Lower leg skin (tissue), 3 donors: ENCODE data around the gene SHROOM1.

Experiments used
- POLR2A ChIP-seq, 2 donors: fragments of 450-650 bp; IDR thresholded peaks; one replicate each; pipeline ENCODE4 v1.6.1; 2016 to 2017; ENCODE audit warnings: antibody characterized with exemption in 2 of 2, mild to moderate bottlenecking in 1 of 2, moderate library complexity in 1 of 2
- TF ChIP-seq, protein P1 (sequence below), 3 donors: fragments of 450-650 bp; IDR thresholded peaks; one replicate each; pipeline ENCODE4 v1.5.1; 2016; ENCODE audit warnings: antibody characterized with exemption in 3 of 3, mild to moderate bottlenecking in 3 of 3, moderate library complexity in 2 of 3

DNA sequence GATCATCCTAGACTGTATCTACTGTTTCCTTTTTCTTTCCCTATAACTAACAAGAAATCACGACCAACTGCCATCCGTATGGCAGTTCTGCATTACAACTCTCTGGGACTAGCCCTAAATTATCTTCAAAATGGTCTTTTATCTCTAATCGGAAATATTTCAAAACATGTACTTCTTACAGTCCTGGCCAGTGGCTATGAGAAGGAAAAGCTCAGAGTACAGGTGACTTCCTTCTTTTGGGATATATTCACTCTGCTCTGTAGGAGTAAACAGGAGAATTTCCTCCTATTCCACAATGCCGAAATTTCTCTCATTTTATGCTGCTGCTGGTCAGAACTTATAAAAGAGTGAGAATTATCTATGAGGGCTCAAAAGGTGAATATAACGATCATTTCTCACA, 51.6 kb downstream of the SHROOM1 start:
- TF ChIP-seq, protein P1, sequence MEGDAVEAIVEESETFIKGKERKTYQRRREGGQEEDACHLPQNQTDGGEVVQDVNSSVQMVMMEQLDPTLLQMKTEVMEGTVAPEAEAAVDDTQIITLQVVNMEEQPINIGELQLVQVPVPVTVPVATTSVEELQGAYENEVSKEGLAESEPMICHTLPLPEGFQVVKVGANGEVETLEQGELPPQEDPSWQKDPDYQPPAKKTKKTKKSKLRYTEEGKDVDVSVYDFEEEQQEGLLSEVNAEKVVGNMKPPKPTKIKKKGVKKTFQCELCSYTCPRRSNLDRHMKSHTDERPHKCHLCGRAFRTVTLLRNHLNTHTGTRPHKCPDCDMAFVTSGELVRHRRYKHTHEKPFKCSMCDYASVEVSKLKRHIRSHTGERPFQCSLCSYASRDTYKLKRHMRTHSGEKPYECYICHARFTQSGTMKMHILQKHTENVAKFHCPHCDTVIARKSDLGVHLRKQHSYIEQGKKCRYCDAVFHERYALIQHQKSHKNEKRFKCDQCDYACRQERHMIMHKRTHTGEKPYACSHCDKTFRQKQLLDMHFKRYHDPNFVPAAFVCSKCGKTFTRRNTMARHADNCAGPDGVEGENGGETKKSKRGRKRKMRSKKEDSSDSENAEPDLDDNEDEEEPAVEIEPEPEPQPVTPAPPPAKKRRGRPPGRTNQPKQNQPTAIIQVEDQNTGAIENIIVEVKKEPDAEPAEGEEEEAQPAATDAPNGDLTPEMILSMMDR (IDR thresholded peaks at IDR 0.05), result no peak
- no peak for TF ChIP-seq POLR2A (IDR thresholded peaks at IDR 0.05)
